GM19467 (cell line): Measurements from ENCODE around the gene SLCO4A1.
"Not testable (repeated sequence)": the region's sequence is repeated elsewhere in the genome, so short reads cannot be mapped to it uniquely, and the experiment has no call there.

Experiments
- ATAC-seq: cut with Tn5 transposase; IDR thresholded peaks from one replicate; pipeline ENCODE4 v1.9.1; 2021; ENCODE audit warnings: mild to moderate bottlenecking, moderate library complexity; ENCODE audit not compliant: unreplicated experiment

Gene SLCO4A1

GRCh38 chr20:62622178-62622876, 20.0 kb upstream of the SLCO4A1 start:
- ATAC-seq: no peak

- no peak for ATAC-seq
These were observed 19.3 kb upstream of the SLCO4A1 start for GRCh38 chr20:62622877-62623487.

DNA sequence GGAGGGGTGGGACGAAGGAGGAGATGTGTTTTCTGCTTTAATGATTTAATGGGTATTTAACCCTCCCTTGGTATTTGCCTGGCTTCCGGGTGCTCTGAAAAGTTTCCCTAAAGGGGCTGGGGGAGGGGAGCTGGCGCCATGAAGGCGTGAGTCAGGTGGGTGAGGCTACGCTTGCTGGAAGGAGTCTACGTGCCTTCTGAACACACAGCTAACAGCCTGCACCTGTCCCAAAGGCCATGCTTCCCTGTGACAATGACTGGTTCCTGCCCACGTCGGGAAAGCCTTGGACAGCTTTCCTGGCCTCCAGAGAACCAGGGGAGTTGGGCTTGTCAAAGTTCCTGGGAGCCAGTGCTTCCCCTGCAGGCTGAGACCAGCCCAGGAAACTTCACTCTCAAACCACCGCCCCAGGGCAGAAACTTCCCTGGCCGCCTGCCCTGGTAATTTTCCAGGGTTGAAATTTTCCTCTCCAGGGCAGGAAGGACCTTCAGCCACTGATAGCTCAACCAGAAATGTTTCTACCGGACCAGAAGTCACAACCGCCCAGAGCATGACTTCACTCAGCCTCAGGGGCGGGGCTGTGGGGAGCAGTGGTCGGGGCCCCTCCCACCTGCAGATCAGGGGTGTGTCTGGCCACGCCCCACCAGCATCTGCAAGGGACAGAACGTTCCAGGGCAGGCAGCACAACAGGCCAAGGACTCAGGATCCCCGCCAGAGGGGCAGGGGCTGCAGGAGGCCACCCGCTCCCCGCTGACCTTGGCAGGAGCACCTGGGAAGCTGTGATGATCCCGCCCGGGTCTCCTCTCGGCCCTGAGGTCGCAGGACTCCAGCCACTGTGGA, 18.6 kb upstream of the SLCO4A1 start:
- ATAC-seq: peak; percentile 63

GRCh38 chr20:62624325-62624690, 18.0 kb upstream of the SLCO4A1 start:
- ATAC-seq: no peak

DNA sequence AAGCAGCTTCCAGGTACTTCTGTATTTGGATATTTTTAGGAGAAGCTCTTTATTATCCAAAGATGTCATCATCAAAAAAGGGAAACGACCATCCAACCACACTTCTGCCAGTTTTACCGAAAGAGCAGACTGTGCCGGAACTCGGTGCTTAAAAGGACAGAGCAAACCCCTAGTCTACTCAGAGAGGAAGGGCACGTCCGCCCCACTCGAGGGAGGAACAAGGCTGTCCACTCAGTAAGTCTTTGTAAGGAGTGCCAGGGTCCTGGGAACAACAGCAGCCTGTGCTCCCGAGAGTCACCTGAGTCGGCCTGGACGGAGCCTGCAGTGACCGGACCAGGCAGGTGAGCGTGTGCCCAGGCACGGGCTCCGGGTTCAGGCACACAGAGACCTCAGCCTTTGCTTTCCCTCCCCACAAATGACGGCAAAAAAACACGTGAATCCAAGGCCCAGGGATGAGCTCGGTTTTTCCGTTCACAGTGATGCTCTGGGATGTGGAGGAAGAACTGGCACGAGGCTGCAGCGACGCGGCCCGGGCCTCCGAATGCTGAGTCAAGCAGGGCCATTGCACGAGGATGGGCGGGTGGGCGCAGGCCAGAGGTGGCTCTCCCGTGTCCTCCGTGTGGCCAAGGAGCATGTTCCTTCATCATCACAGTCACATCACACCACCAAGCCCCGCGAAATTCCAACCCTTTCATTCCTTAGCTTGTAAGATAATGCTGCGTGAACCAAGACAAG, 17.4 kb upstream of the SLCO4A1 start:
- ATAC-seq: no peak

DNA sequence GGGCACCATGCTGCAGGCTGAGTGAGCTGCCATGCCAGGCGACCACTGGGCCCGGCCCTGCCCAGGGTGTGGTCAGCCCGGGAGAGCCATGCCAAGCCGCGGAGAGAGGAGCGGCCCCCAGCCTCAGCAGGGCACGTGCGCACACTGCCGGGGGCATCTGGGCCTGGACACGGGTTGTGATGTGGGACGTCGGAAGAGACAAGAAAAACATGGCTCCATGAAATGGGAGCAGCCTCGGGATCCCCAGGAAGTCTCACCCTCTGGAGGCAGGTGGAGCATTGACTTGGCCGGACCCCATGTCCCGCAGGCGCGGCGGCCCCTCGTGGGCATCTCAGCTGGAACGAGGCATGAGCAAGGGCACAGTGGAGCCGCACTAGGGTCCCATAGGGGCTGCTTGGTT, 16.8 kb upstream of the SLCO4A1 start:
- ATAC-seq: no peak

- no peak for ATAC-seq
These were observed 16.3 kb upstream of the SLCO4A1 start for GRCh38 chr20:62625921-62626547.

- ATAC-seq: not testable (repeated sequence)
These were observed 14.9 kb upstream of the SLCO4A1 start for GRCh38 chr20:62627425-62627824.

- ATAC-seq: no peak
These were observed 14.2 kb upstream of the SLCO4A1 start for GRCh38 chr20:62627901-62628612.

DNA sequence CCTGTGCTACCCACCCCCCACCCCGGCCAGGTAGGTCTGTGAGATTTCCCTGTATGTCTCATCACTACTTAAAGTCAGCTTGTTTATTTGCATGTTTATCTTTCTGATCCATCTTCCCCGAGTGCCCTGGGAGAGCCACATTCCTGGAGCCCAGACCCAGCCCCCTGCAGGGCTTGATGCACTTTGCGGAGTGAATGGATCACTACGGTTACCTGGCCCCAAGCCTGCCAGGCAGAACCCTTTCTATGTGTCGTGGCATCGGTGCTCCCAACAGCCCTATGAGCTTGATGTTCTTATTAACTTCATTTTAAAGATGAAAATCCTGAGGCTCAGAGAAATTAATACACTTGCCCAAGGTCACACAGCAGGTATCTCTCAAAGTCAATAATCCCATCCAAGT, 13.6 kb upstream of the SLCO4A1 start:
- ATAC-seq: no peak

- no peak for ATAC-seq
These were observed 12.3 kb upstream of the SLCO4A1 start for GRCh38 chr20:62629864-62630470.

DNA sequence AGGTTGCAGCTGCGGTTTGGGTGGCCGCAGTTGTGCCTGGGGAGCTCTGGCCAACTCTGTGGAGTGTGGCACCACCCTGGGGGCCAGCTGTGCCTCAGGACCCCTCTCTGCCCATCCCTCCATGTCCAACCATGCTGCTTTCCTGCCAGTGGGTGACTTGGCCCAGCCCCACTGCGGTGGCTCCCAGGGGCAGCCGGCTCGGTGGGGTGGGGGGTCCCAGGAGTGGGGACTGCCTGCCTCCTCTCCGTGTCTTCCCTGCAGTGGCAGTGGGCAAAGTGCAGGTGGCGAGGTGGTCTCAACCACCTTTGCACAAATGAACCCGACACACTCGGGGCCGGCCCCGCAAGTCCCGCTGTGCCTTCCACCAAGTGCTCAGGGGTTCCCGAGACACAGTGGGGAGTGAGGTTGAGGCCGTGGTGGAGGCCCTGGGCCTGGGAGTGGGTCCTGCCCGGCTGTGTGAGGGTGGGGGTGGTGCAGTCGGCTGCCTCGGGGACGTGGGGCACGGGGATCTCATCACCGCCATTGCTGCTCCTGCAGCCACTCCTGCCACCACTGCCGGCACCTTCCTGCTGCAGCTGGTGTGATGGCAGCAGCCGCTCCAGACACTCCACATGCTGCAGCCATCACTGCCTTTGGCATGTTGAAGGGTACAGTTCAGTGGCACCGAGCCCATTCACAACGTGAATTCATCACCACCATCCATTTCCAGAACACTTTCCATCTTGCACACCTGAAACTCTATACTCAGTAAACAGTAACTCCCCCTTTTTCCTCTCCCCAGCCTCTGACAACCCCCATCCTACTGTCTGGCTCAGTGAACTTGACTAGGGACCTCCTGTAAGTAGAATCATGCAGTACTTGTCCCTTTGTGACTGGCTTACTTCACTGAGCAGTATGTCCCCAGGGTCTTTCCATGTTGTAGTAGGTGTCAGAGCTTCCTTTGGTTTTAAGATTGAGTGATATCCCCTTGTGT, 10.7 kb upstream of the SLCO4A1 start:
- ATAC-seq: no peak

GRCh38 chr20:62632575-62633090, 9.7 kb upstream of the SLCO4A1 start:
- no peak for ATAC-seq

DNA sequence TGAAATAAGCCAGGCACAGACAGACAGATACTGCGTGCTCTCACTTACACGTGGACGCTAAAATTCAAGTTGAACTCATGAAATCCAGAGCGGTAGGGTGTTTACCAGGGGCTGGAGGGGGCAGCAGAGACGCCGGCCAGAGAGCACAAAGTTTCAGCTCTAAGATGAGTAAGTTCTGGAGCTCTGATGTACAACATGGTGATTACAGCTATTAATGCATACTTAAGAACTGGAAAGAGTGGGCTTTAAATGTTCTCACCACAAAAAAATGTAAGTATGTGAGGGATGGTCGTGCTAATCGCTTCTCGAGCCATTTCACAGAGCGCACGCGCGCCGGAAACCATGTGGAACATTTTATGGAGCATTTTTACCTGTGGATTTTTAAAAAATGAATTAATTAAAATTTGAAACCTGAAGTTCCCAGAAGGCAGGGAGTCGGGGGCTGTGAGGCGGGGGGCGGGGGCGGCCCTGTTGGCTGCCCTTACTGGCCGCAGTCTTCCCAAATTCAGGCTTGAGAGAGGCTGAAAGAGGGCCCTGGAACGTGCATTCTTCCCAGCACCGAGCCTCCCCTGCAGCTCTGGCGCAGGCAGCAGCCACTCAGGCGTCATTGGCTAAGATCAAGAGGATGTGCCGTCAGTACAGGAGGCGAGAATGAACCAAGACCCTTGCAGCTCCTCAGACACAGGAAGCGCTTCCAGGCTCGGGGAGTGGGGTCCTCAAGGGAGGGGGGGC, 8.5 kb upstream of the SLCO4A1 start:
- no peak for ATAC-seq

DNA sequence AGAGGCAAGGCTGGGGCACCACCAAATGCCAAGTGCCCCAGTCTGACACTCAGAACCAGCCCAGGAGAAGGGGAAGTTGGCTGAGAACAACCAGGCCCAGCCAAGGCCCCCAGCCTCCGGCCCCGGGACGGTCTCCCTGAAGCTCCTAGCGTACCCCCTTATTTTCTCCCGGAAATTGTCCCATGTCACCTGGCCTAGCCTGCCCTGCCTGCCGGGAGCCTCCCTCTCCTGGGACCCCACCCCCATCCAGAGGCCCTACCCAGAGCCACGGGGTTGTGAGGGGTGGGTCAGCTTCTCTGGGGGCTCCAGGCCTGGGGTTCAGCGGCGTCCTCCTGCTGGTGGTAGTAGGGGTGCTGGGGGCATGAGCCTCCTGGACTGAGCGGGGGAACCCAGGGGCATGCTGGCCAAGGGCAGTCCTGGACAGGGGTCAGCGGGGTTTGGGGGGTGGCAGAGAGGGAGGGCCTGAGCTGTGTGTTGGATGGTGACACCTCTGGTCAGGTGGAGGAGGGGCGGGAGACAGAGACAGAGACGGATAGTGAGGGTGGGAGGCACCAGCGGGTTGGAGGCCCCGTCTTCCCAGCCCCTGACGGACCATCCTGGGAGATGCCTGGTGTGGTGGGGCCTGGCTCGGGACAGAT, 7.9 kb upstream of the SLCO4A1 start:
- no peak for ATAC-seq

- ATAC-seq: no peak
These were observed 7.1 kb upstream of the SLCO4A1 start for GRCh38 chr20:62635232-62635631.

- ATAC-seq: no peak
These were observed 6.5 kb upstream of the SLCO4A1 start for GRCh38 chr20:62635852-62636251.
